Transverse colon (tissue), 4 donors: Measurements from ENCODE around the gene C19orf73.

Source experiments
- CTCF ChIP-seq, 5 experiments: fragments of 200-600 bp in 3 of 5; fragments of 450-650 bp in 2 of 5; sonication (generic) in 3 of 5; IDR thresholded peaks; 1 replicate in 2 of 5; 2 replicates in 3 of 5; pipeline ENCODE4 v1.5.1; 2016 to 2017; ENCODE audit warnings: antibody characterized with exemption in 5 of 5, inconsistent platforms in 3 of 5, mild to moderate bottlenecking in 2 of 5, moderate library complexity in 1 of 5
- EP300 ChIP-seq: sonication (generic); formaldehyde crosslinking; IDR thresholded peaks from one replicate; pipeline ENCODE4 v1.6.1; 2017; ENCODE audit warnings: antibody characterized with exemption, low read depth
- POLR2A ChIP-seq: fragments of 450-650 bp; IDR thresholded peaks from one replicate; pipeline ENCODE4 v1.6.1; 2016; ENCODE audit warnings: antibody characterized with exemption, mild to moderate bottlenecking, moderate library complexity
- POLR2AphosphoS5 ChIP-seq, 3 donors: sonication (generic); formaldehyde crosslinking; IDR thresholded peaks; one replicate each; pipeline ENCODE4 v1.6.1; 2016; ENCODE audit warnings: antibody characterized with exemption in 3 of 3

- no peak for TF ChIP-seq POLR2AphosphoS5 (IDR thresholded peaks at IDR 0.05)
- TF ChIP-seq POLR2A: no peak
- TF ChIP-seq CTCF (IDR thresholded peaks at IDR 0.05): no peak
- TF ChIP-seq EP300: no peak
Observed at GRCh38 chr19:49094505-49095482, 24.1 kb downstream of the C19orf73 start.
